ENCODE measurements around the gene MEIKIN. TPM values are rescaled to one million over a fixed set of nuclear protein-coding genes. Genes with fewer than 3 reads are reported as not detected.
"Not testable (repeated sequence)": the region's sequence is repeated elsewhere in the genome, so short reads cannot be mapped to it uniquely, and the experiment has no call there.

The MEIKIN gene
- total and polyA plus RNA-seq, 3 experiments from 2014 or later = 0.53 to 0.69 TPM; not detected in 1

GRCh38 chr5:131786036-131786435 lies 159.4 kb downstream of the MEIKIN start:
- H3K27ac Mint-ChIP-seq = no peak overlapping the region
- H3K4me3 ChIP-seq (ENCODE audit: low read length) = no peak overlapping the region
- no peaks in the 10 kb centered on the region for H3K9me3 Mint-ChIP-seq
- H3K4me1 Mint-ChIP-seq = peaks cover 42 to 67% (median 60%) of the 10 kb centered on the region in 3 donors
- H3K36me3 Mint-ChIP-seq = peaks cover 0 to 15% (median 6%) of the 10 kb centered on the region in 3 donors
- POLR2A ChIA-PET = no interaction called here
- DNase-seq = no peak
- H3K27me3 ChIP-seq (ENCODE audit: insufficient read depth, low read length, poor library complexity, severe bottlenecking) = no peaks in the 10 kb centered on the region
- H3K27me3 Mint-ChIP-seq = no peaks in the 10 kb centered on the region
- no peak overlapping the region for H3K27ac ChIP-seq (ENCODE audit: low read depth, low read length)
- peaks cover 6% of the 10 kb centered on the region for H3K4me1 ChIP-seq (ENCODE audit: insufficient read depth, low read length)
- CTCF ChIA-PET = no interaction called here
- no peaks in the 10 kb centered on the region for H3K36me3 ChIP-seq (ENCODE audit: insufficient read depth, low read length)
- no peaks in the 10 kb centered on the region for H3K9me3 ChIP-seq (ENCODE audit: low read length)
- H3K4me3 Mint-ChIP-seq = no peak overlapping the region

GRCh38 chr5:131783874-131784273 lies 161.6 kb downstream of the MEIKIN start:
- POLR2A ChIA-PET = no interaction called here
- Histone ChIP-seq H3K4me3 (ENCODE audit: low read length) (no peak overlapping the region), H3K9me3 (ENCODE audit: low read length) (no peaks in the 10 kb centered on the region), H3K27me3 (ENCODE audit: insufficient read depth, low read length, poor library complexity, severe bottlenecking) (no peaks in the 10 kb centered on the region), H3K36me3 (ENCODE audit: insufficient read depth, low read length) (no peaks in the 10 kb centered on the region), H3K27ac (ENCODE audit: low read depth, low read length) (no peak overlapping the region), H3K4me1 (ENCODE audit: insufficient read depth, low read length) (peaks cover 6% of the 10 kb centered on the region)
- Mint-ChIP-seq H3K36me3 (peaks cover 0 to 10% (median 7%) of the 10 kb centered on the region in 3 donors), H3K4me1 (peaks cover 39 to 54% (median 50%) of the 10 kb centered on the region in 3 donors), H3K27ac (no peak overlapping the region), H3K4me3 (no peak overlapping the region), H3K9me3 (no peaks in the 10 kb centered on the region), H3K27me3 (no peaks in the 10 kb centered on the region)
- DNase-seq = no peak
- CTCF ChIA-PET = no interaction called here

GRCh38 chr5:131783357-131783756 lies 162.1 kb downstream of the MEIKIN start:
- Mint-ChIP-seq H3K27me3 (no peaks in the 10 kb centered on the region), H3K9me3 (no peaks in the 10 kb centered on the region), H3K4me1 (peaks cover 39 to 53% (median 48%) of the 10 kb centered on the region in 3 donors), H3K27ac (peak overlapping the region in 1 of 8 donors; percentile 55), H3K4me3 (no peak overlapping the region), H3K36me3 (peaks cover 0 to 10% (median 7%) of the 10 kb centered on the region in 3 donors)
- no peak for DNase-seq
- Histone ChIP-seq H3K36me3 (ENCODE audit: insufficient read depth, low read length) (no peaks in the 10 kb centered on the region), H3K9me3 (ENCODE audit: low read length) (no peaks in the 10 kb centered on the region), H3K27me3 (ENCODE audit: insufficient read depth, low read length, poor library complexity, severe bottlenecking) (no peaks in the 10 kb centered on the region), H3K27ac (ENCODE audit: low read depth, low read length) (no peak overlapping the region), H3K4me1 (ENCODE audit: insufficient read depth, low read length) (peaks cover 6% of the 10 kb centered on the region), H3K4me3 (ENCODE audit: low read length) (no peak overlapping the region)
- ChIA-PET CTCF (no interaction called here), POLR2A (no interaction called here)

- H3K27me3 Mint-ChIP-seq = no peaks in the 10 kb centered on the region
- POLR2A ChIA-PET = no interaction called here
- H3K27me3 ChIP-seq (ENCODE audit: insufficient read depth, low read length, poor library complexity, severe bottlenecking) = no peaks in the 10 kb centered on the region
- H3K36me3 Mint-ChIP-seq = peaks cover 0 to 6% (median 4%) of the 10 kb centered on the region in 3 donors
- H3K4me3 ChIP-seq (ENCODE audit: low read length) = no peak overlapping the region
- peaks cover 3% of the 10 kb centered on the region for H3K4me1 ChIP-seq (ENCODE audit: insufficient read depth, low read length)
- H3K36me3 ChIP-seq (ENCODE audit: insufficient read depth, low read length) = no peaks in the 10 kb centered on the region
- DNase-seq = no peak
- no peak overlapping the region for H3K4me3 Mint-ChIP-seq
- CTCF ChIA-PET = no interaction called here
- no peaks in the 10 kb centered on the region for H3K9me3 ChIP-seq (ENCODE audit: low read length)
- H3K27ac ChIP-seq (ENCODE audit: low read depth, low read length) = no peak overlapping the region
- H3K4me1 Mint-ChIP-seq = peaks cover 38 to 55% (median 47%) of the 10 kb centered on the region in 3 donors
- H3K27ac Mint-ChIP-seq = no peak overlapping the region
- no peaks in the 10 kb centered on the region for H3K9me3 Mint-ChIP-seq
These were observed 162.7 kb downstream of the MEIKIN start for GRCh38 chr5:131782717-131783116.

GRCh38 chr5:131778141-131778540 lies 167.3 kb downstream of the MEIKIN start:
- H3K36me3 Mint-ChIP-seq; H3K27me3 ChIP-seq (ENCODE audit: insufficient read depth, low read length, poor library complexity, severe bottlenecking); H3K27ac ChIP-seq (ENCODE audit: low read depth, low read length); H3K36me3 ChIP-seq (ENCODE audit: insufficient read depth, low read length); CTCF ChIA-PET; H3K27ac Mint-ChIP-seq; H3K9me3 Mint-ChIP-seq; H3K4me3 ChIP-seq (ENCODE audit: low read length); DNase-seq; H3K4me3 Mint-ChIP-seq; H3K4me1 ChIP-seq (ENCODE audit: insufficient read depth, low read length); POLR2A ChIA-PET; H3K9me3 ChIP-seq (ENCODE audit: low read length); H3K27me3 Mint-ChIP-seq: not testable (repeated sequence)
- H3K4me1 Mint-ChIP-seq = peaks cover 29 to 54% (median 39%) of the 10 kb centered on the region in 3 donors

- H3K4me1 Mint-ChIP-seq = peaks cover 22 to 40% (median 27%) of the 10 kb centered on the region in 3 donors
- H3K27ac Mint-ChIP-seq = no peak overlapping the region
- H3K27me3 Mint-ChIP-seq = no peaks in the 10 kb centered on the region
- H3K36me3 ChIP-seq (ENCODE audit: insufficient read depth, low read length) = no peaks in the 10 kb centered on the region
- no peak overlapping the region for H3K27ac ChIP-seq (ENCODE audit: low read depth, low read length)
- ChIA-PET CTCF (no interaction called here), POLR2A (no interaction called here)
- H3K4me1 ChIP-seq (ENCODE audit: insufficient read depth, low read length) = no peaks in the 10 kb centered on the region
- no peak overlapping the region for H3K4me3 Mint-ChIP-seq
- H3K9me3 Mint-ChIP-seq = no peaks in the 10 kb centered on the region
- peaks cover 0 to 1% (median under 1%) of the 10 kb centered on the region in 3 donors for H3K36me3 Mint-ChIP-seq
- H3K4me3 ChIP-seq (ENCODE audit: low read length) = no peak overlapping the region
- no peak for DNase-seq
- H3K9me3 ChIP-seq (ENCODE audit: low read length) = no peaks in the 10 kb centered on the region
- no peaks in the 10 kb centered on the region for H3K27me3 ChIP-seq (ENCODE audit: insufficient read depth, low read length, poor library complexity, severe bottlenecking)
These were observed 169.0 kb downstream of the MEIKIN start for GRCh38 chr5:131776450-131776849.

- no peaks in the 10 kb centered on the region for H3K9me3 Mint-ChIP-seq
- no peak overlapping the region for H3K4me3 Mint-ChIP-seq
- Histone ChIP-seq H3K27ac (ENCODE audit: low read depth, low read length) (no peak overlapping the region), H3K27me3 (ENCODE audit: insufficient read depth, low read length, poor library complexity, severe bottlenecking) (no peaks in the 10 kb centered on the region), H3K9me3 (ENCODE audit: low read length) (no peaks in the 10 kb centered on the region), H3K36me3 (ENCODE audit: insufficient read depth, low read length) (no peaks in the 10 kb centered on the region), H3K4me3 (ENCODE audit: low read length) (no peak overlapping the region), H3K4me1 (ENCODE audit: insufficient read depth, low read length) (no peaks in the 10 kb centered on the region)
- H3K27ac Mint-ChIP-seq = peak overlapping the region in 1 of 8 donors; percentile 18
- H3K36me3 Mint-ChIP-seq = no peaks in the 10 kb centered on the region
- DNase-seq = no peak
- H3K4me1 Mint-ChIP-seq = peaks cover 16 to 30% (median 19%) of the 10 kb centered on the region in 3 donors
- CTCF ChIA-PET = no interaction called here
- H3K27me3 Mint-ChIP-seq = no peaks in the 10 kb centered on the region
- POLR2A ChIA-PET = no interaction called here
These were observed 170.7 kb downstream of the MEIKIN start for GRCh38 chr5:131774652-131775367.

GRCh38 chr5:131773805-131774204 lies 171.7 kb downstream of the MEIKIN start:
- Histone ChIP-seq H3K4me3 (ENCODE audit: low read length) (no peak overlapping the region), H3K9me3 (ENCODE audit: low read length) (no peaks in the 10 kb centered on the region), H3K27ac (ENCODE audit: low read depth, low read length) (no peak overlapping the region), H3K27me3 (ENCODE audit: insufficient read depth, low read length, poor library complexity, severe bottlenecking) (no peaks in the 10 kb centered on the region), H3K4me1 (ENCODE audit: insufficient read depth, low read length) (no peaks in the 10 kb centered on the region), H3K36me3 (ENCODE audit: insufficient read depth, low read length) (no peaks in the 10 kb centered on the region)
- Mint-ChIP-seq H3K4me1 (peaks cover 16 to 30% (median 22%) of the 10 kb centered on the region in 3 donors), H3K9me3 (no peaks in the 10 kb centered on the region), H3K4me3 (no peak overlapping the region), H3K27me3 (no peaks in the 10 kb centered on the region), H3K27ac (no peak overlapping the region), H3K36me3 (no peaks in the 10 kb centered on the region)
- no peak for DNase-seq
- POLR2A ChIA-PET = no interaction called here
- CTCF ChIA-PET = no interaction called here
